T1000 (cell line): ENCODE results near the gene CFAP77.
"Not testable (repeated sequence)": the region's sequence is repeated elsewhere in the genome, so short reads cannot be mapped to it uniquely, and the experiment has no call there.

Experiments
- DNase-seq: peaks from one replicate; lab custom pipeline; 2025; ENCODE audit warnings: mixed read lengths; lab: John Stamatoyannopoulos, UW

Gene CFAP77

DNA sequence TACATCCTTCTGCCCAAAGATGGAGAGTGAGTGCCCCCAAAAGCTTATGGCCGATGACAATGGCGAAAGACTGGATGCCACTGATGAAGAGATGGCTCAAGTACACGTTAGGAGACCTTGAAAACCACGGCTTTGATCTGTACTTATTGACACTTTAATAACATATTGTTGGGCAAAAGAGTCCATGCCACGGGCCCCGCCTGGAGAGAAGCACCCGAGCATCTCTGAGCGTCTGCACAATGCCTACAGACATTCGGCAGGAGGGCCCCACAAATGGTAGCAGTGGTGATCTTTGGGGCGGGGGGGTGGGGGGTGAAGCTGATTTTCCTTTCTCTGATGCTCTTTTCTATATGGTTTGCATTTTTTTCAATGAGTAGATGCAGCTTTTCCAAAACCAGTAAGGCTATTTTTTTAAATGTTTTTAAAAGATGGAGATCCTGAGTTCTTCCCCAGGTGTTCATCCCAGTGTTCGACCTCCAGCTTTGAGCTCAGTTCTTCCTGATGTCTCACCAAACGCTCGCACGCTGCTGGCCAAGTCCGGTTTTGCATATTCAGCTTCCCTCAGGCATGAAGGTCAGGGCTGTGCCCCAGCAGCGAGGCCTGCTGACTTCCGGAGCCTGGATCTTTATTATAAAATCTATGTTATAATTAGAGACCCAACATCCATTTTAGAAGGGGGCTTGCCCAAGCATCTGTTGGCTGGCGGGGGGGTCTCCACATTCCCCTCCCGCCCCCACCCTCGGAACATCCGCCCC lies 138.1 kb downstream of the CFAP77 start:
- DNase-seq: no peak

DNA sequence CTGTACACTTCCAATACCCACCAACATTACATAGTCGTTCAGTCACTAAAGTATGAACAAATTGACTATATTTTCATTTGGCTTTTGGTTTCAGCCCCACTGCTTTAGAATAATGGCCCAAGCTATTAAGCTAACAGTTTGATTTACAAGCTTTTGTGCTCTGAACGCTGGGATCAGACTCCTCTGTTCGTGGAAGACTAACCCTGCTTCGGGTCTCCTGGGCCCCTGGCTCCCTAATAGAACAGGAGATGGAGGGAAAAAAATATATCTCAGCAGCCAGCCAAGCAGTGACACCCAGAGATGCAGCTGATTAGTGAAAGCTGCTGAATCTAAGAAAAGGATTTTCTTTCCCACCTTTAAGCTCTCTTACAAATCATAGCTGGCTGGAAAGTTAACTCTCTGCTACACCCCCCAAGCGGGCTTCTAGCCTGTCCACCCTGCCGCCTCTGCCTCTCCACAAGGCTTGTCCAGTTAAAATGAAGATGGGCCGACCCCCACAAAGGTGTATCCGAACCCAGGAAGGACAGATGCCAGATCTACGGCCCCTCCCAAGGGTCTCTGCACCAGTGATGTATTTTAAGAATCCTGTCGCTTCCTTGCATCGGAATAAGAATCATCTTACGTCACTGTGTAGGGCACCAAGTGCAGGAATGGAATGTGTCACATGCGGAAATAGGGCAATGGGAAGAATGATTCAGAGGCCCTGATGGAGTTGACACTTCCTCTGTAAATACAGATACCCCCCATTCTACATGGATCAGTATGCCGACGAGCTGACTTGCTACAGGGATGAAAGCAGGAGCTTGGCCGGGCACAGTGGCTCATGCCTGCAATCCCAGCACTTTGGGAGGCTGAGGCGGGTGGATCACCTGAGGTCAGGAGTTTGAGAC lies 139.0 kb downstream of the CFAP77 start:
- DNase-seq: no peak

- no peak for DNase-seq
These were observed 141.5 kb downstream of the CFAP77 start for GRCh38 chr9:132551556-132551955.

DNA sequence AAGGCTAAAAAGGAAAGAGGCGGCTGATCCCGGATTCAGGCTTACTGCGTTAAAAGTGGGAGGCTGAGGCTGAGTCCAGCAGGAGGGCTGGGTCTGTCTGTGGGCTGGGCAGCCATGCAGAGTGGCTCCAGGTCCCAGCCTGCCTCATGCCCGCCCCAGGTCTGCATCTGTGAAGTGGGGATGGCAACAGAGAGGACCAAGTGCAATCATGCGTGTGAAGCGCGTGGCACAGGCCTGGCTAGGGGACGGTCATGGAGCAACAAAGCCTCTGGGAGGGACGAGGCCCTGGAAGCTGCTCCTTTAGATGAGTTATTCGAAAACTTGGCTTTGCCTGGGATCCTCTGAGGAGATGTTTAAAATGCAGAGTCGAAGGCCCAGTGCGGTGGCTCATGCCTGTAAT lies 142.0 kb downstream of the CFAP77 start:
- DNase-seq: no peak

- DNase-seq: no peak
These were observed 144.7 kb downstream of the CFAP77 start for GRCh38 chr9:132554755-132555154.

GRCh38 chr9:132555528-132555927 lies 145.5 kb downstream of the CFAP77 start:
- no peak for DNase-seq

GRCh38 chr9:132556235-132556634 lies 146.2 kb downstream of the CFAP77 start:
- no peak for DNase-seq

DNA sequence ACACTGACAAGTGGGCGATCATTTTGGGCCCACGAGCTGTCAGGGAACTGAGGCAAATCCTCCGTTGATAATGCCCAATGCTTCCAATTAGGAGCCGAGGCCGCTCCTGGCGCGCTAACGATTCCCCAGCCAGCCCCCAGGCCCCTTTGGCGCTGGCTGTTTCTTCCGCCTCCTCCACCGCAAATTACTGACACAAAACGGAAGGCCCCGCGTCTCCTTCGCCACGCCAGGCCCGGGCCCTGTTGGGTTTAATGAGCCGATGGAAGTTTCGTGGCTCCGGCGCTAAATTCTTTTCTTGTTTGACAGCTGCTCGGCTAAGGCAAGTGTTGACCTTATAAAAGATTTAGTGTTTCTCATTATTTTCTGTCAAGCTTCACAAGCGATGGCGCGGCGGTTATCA lies 146.7 kb downstream of the CFAP77 start:
- DNase-seq: no peak

DNA sequence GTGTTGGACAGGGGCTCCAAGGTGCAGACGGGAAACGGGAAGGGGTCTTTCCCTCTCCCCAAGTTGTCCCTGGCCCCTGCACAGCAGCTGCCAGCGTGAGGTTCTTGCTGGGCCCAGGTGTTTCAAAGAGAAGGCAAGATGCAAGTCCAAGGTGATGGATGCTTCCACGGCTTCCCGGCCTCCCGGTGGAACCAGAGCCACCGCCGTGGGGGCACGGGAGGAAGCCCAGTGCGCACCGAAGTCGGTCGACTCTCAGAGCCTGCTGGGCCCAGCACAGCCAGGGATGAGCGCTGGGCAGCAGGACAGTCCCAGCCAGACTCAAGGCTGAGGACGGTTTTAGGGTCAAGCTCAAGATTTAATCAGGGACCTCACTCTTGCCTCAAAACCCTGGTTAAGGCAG lies 147.1 kb downstream of the CFAP77 start:
- DNase-seq: no peak

DNA sequence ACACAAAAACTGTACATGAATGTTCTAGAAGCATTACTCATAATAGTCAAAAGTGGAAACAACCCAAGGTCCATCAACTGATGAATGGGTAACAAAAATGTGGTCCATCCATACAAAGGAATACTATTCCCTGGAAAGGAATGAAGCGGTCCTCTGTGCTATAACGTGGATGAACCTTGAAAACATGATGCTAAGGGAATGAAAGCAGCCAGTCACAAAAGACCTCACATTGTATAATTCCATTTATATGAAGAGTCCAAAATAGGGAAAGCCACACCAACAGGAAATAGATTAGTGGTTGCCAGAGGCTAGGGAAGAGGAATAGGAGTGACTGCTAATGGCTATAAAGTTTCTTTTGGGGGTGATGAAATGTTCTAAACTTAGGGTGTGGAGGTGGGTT lies 149.7 kb downstream of the CFAP77 start:
- no peak for DNase-seq

- DNase-seq: no peak
These were observed 150.7 kb downstream of the CFAP77 start for GRCh38 chr9:132560616-132561202.

GRCh38 chr9:132562306-132562573 lies 152.2 kb downstream of the CFAP77 start:
- no peak for DNase-seq

- DNase-seq: no peak
These were observed 154.5 kb downstream of the CFAP77 start for GRCh38 chr9:132564526-132564925.

GRCh38 chr9:132568787-132569186 lies 158.8 kb downstream of the CFAP77 start:
- not testable (repeated sequence) for DNase-seq

DNA sequence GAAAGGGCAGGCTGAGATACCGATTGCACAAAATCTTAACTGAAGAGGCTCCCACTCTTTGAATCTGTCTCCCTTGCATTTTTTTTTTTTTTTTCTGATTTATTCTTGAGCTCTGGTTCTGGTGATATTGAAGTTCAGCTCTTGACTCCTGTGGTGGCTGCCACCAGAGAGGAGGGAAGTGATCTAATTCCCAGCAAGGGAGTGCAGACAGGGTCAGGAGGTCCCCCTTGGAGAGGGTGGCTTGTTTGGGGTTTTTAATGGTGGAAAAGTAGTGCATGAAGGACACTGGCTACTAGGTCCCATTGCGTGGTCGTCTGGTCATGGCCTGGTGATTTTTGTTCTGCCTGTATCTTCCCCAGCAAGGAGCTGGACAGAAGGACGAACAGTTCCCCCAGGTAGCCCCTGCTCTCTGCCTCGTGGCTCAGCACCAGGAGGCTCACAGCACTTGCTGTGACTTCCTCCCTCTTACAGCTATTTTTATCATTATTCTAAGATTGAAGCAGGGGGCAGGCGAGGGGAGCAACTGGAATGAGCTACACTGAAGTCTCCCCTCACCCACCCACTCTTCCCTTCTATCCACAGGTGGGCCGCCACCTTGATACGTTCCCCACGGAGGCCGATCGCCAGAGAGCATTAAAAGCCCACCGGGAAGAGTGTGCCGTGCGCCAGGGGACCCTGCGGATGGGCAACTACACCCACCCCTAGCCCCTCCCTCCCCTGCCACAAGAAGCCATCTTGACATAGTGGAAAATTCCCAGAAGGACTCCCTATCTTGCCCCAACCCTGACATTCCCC lies 162.0 kb downstream of the CFAP77 start:
- no peak for DNase-seq

DNA sequence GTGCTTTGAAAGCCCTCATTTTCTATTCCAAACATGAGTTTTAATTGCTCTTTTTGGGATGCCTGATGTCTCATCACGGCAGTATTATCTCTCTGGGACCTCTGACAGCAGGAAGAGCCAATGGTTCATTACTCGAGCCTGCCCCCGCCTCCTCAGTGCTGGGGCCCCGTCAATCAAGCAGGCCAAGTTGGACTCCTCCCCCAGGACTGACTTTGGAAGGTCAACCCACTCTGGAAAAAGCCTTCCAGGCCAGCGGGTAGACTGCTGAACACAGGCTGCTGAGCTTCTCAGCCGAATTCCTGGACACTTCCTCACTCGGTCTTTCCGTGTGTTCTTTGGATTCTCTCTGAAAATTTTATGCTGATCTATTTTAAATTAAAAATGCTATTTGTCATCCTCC lies 162.9 kb downstream of the CFAP77 start:
- no peak for DNase-seq

DNA sequence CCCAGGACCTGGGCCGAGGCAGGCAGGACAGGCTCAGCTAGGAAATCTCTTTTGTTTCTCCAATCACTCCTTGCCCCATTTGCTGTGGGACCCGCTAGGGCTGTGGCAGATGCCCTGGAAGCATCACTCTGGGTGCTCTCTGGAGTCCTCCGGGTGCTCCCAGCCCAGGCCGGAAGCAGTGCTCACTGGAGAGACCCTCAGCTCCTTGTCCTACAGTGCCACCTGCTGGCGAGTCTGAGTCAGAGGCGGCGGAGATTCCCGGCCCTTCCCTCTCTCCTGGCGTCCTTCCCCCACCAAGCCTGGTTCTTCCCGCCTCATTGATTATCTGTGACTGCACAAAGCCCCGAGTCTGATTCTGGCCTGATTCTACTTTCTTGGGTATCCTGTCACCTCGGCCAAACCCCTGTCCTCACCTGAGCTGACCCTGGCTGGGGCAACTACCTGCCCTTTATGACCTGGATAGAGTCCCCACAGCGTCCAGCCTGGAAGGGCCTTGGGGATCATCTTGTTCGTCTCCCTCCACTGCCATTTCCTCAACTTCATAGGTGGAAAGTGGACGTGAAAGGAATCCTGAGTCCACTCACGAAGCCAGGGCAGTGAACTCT lies 165.1 kb downstream of the CFAP77 start:
- no peak for DNase-seq

DNA sequence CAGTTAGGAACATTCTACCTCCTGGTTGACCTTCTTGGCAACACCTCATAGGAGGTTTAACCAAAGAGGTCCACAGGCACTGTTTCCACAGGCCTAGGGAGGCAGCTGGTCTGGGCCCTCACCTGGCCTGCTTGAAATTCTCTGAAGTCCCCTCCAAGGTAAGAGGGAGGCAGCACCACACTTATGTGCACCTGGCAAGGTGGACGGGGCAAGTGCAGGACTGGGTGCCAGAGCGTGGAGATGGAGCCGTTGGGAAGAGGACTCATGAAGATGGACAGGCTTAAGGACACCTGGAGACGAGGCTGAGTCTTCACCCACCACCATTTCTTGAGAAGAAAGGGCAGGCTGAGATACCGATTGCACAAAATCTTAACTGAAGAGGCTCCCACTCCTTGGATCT lies 165.8 kb downstream of the CFAP77 start:
- DNase-seq: no peak

DNA sequence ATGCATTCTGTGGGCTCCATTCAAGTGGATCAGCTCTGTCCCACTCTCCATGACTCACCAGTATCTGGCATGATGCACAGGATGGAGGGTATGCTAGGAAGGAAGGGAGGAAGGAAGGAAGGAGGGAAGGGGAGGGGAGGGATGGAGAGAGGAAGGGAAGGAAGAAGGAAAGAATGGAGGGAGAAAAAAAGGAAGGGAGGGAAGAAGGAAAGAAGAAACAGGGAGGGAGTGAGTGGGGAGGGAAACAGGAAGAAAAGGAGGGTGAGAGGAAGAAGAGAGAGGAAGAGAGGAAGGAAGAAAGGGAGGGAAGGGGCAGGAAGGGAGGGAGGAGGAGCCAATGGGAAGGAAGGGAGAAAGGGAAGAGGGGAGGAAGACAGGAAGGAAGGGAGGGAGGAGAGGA lies 167.1 kb downstream of the CFAP77 start:
- no peak for DNase-seq

DNA sequence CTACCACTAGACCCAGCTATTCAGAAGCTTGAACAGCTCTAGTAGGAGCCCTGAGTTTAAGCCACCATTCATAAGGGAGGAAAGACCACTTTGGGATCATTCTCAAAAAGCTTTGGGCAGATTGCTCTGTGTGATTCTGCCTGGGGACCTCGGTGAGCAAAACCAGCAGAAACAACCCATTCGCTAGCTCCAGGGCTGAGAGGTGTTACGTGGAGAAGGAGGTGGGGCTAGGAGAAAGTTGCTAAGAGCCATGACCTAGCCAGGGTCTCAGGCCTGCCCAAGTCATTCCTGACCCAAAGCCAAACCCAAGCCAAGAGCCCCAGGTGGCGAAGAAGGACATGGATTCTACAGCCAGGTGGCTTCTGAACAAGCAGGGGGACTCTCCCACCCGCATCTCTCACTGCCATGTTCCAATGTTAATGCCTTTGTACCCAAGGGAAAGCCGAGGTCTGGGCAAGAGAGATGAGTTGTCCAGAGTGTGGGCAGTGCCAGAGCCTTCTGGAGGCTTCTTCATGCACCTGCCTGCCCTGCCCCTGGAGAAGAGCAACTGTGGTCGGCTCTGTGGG lies 168.4 kb downstream of the CFAP77 start:
- DNase-seq: no peak

DNA sequence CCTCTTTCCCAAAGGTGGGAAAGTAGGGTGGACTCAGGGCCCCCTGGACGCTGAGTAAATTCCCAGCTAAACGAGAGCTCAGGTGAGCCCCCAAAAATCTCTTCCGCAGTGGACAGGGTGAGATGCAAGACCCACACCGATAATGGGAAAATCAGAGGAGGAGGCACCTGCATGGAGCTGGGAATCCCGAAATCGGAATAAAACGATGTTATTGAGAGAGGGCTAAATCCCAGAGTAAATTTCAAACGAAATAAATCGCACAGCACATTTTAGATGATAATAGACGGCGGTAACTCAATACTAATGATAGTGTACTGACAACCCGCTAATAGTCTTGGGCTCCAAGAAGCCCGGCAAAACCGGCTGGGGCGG lies 169.4 kb downstream of the CFAP77 start:
- no peak for DNase-seq
